Stomach smooth muscle (tissue), 2 donors: ENCODE results near the gene MPRIP.

Source experiments
- H3K27ac ChIP-seq: one replicate; pipeline ENCODE4 v1.7.0; 2013; ENCODE audit warnings: mild to moderate bottlenecking, low read length, inconsistent platforms
- H3K27me3 ChIP-seq, 2 donors: one replicate each; pipeline ENCODE4 v1.7.0; 2013; ENCODE audit warnings: low read length in 2 of 2; ENCODE audit not compliant: insufficient read depth in 2 of 2, control insufficient read depth in 1 of 2
- H3K36me3 ChIP-seq, 2 donors: one replicate each; pipeline ENCODE4 v1.7.0; 2013; ENCODE audit warnings: low read length in 2 of 2; ENCODE audit not compliant: control insufficient read depth in 2 of 2, insufficient read depth in 2 of 2
- H3K4me1 ChIP-seq: one replicate; pipeline ENCODE4 v1.7.0; 2013; ENCODE audit warnings: low read length; ENCODE audit not compliant: control insufficient read depth, insufficient read depth
- H3K4me3 ChIP-seq, 2 donors: one replicate each; pipeline ENCODE4 v1.7.0; 2013; ENCODE audit warnings: low read length in 2 of 2
- H3K9ac ChIP-seq, 2 donors: one replicate each; pipeline ENCODE4 v1.7.0; 2013; ENCODE audit warnings: low read length in 2 of 2, mild to moderate bottlenecking in 1 of 2
- H3K9me3 ChIP-seq, 2 donors: one replicate each; pipeline ENCODE4 v1.7.0; 2013; ENCODE audit warnings: low read length in 2 of 2; ENCODE audit not compliant: control insufficient read depth in 2 of 2
- donor health status: healthy.
- donor health status: Pancreatic carcinoma.

Gene MPRIP

DNA sequence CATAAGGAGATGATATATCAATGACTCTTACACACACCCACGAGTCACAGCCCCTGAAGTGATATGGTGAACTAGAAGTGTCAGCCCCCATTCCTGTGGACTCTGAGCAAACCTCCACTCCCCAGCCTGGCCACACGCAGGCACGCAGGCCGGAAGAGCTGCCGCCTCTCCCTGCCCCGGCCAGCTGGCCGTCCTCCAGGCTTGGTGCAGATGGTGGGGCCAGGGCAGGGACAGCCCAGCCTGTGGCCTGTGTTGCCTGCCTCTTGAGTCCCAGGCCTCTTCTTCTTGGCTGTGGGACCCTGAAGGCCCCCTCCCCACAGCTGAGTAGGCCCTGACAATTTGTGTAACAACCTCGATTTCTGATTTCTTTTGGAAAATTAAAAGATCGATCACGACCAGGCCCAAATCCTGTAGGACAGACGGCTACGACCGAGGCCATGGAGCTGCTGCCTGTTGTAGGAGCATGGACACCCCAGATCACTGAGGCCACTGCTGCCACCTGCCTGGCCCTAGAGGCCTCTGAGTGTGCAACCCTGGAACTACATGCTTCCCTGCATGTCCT, 10.0 kb upstream of the MPRIP start:
- no peaks in the 10 kb centered on the region for H3K27me3 ChIP-seq
- H3K4me1 ChIP-seq: peaks cover 15% of the 10 kb centered on the region
- no peak overlapping the region for H3K9ac ChIP-seq
- no peaks in the 10 kb centered on the region for H3K36me3 ChIP-seq
- no peak overlapping the region for H3K4me3 ChIP-seq
- no peaks in the 10 kb centered on the region for H3K9me3 ChIP-seq
- no peak overlapping the region for H3K27ac ChIP-seq

DNA sequence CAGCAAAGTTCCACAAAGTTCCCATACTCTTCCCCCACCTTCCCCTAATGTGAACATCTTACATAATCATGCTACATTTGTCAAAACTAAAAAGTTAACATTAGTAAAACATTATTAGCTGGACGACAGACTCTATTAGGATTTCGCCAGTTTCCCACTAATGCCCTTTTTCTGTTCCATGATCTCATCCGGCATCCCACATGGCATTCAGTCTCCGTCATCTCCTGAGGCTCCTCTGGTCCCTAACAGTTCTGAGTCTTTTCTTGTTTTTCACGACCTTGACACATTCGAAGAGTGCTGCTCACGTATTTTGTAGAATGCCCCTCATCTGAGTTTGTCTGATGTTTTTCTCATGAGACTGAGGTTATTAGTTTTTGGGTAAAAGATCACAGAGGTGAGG, 8.8 kb upstream of the MPRIP start:
- H3K9me3 ChIP-seq: no peaks in the 10 kb centered on the region
- H3K4me3 ChIP-seq: no peak overlapping the region
- no peaks in the 10 kb centered on the region for H3K36me3 ChIP-seq
- H3K9ac ChIP-seq: no peak overlapping the region
- H3K4me1 ChIP-seq: peaks cover 15% of the 10 kb centered on the region
- H3K27ac ChIP-seq: no peak overlapping the region
- H3K27me3 ChIP-seq: no peaks in the 10 kb centered on the region

- Histone ChIP-seq H3K4me3 (no peak overlapping the region), H3K27me3 (no peaks in the 10 kb centered on the region), H3K9ac (no peak overlapping the region), H3K4me1 (peaks cover 15% of the 10 kb centered on the region), H3K9me3 (no peaks in the 10 kb centered on the region), H3K27ac (no peak overlapping the region), H3K36me3 (no peaks in the 10 kb centered on the region)
These were observed 8.2 kb upstream of the MPRIP start for GRCh38 chr17:17034026-17034425.

DNA sequence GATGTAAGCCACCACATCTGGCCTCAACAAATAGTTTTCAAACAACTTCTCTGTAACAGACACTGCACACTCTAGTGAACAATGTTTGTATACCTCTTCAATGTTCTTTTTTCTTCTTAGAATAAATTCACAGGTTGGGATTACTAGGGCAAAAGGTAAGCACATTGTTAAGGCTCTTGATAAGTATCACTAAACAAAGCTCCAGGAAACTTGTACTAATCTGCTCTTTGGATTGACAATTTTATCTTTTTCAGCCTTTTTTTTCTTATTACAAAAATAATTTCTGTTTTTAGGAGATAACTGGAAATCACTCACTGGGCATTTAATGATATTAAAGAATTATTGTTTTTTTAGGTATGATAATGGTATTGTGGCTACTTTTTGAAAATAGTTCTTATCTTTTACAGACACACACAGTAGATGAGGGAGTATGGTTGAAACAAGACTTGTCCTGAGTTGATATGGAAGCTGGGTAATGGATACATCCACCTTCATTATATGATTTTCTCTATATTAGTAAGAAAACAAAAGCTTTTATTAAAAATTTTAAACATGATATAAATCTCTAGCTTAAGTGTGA, 7.7 kb upstream of the MPRIP start:
- H3K36me3 ChIP-seq: no peaks in the 10 kb centered on the region
- H3K9me3 ChIP-seq: no peaks in the 10 kb centered on the region
- peaks cover 15% of the 10 kb centered on the region for H3K4me1 ChIP-seq
- no peaks in the 10 kb centered on the region for H3K27me3 ChIP-seq
- no peak overlapping the region for H3K9ac ChIP-seq
- H3K27ac ChIP-seq: no peak overlapping the region
- no peak overlapping the region for H3K4me3 ChIP-seq

DNA sequence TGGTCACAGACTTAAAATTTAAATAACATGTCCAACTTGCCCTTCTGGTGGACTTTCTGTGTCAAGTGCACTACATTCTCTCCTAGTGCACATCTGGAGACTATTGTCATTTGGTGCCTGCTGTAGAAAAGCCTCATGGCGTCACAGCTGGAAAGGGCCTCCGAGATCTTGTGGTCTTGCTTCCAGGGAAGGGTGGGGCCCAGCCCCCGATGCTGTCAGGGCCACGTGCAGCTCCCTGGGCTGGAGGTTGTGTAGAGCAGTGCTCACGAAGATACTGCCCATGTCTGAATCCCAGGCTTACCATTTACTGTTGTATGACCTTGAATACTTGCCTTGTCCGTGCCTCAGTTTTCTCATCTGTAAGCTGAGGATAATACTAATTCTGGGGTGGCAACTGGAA, 6.8 kb upstream of the MPRIP start:
- Histone ChIP-seq H3K27me3 (no peaks in the 10 kb centered on the region), H3K4me1 (peaks cover 15% of the 10 kb centered on the region), H3K27ac (no peak overlapping the region), H3K9ac (no peak overlapping the region), H3K4me3 (no peak overlapping the region), H3K36me3 (no peaks in the 10 kb centered on the region), H3K9me3 (no peaks in the 10 kb centered on the region)

DNA sequence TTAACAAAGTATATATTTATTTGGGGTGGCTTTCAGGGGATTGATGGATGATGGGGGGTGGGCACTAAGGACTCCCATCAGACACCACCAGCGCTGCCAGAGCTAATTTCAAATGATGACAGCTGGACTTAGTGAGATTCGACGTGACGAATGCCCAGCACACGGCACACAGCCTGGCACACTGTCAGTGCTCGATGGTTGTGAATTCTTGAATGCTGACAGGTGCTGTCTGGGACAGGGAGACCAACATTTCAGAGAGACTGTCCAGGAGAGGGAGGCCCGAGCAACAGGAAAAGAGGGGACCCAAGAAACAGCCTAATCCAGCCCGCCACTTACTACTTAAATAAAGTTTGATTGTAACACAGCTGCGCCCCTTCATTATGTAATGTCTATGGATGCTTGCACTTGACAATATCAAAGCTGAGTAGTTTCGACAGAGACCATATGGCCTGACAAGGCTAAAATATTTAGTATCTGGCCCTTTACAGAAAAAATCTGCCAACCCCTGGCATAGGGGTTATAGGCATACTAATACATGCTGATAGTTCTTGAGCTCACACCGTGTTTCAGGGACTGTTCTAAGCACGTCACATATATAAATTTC, 6.2 kb upstream of the MPRIP start:
- Histone ChIP-seq H3K4me3 (no peak overlapping the region), H3K27me3 (no peaks in the 10 kb centered on the region), H3K9me3 (no peaks in the 10 kb centered on the region), H3K27ac (no peak overlapping the region), H3K9ac (no peak overlapping the region), H3K36me3 (no peaks in the 10 kb centered on the region), H3K4me1 (peaks cover 18% of the 10 kb centered on the region)

DNA sequence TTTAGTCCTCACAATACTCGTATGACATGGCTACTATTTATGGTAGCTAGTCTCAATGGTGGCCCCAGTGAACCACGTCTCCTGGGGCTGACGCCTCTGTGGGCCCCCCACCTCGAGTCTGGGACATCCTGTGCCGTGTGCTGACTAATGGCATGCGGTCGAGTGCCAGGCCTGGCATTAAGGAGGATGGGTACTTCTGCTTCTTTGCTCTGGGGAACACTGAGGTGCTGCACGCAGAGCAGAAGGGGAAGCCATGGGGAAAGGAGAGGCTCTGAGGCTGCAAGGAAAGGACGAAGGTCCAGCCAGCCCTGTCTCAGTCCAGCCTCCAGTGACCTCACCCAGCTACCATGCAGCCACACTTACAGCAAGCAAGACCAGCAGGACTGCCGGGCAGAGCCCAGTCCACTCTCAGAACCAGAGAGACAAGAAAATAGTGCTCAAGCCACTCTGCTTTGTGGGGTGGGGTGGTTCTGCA, 5.7 kb upstream of the MPRIP start:
- no peaks in the 10 kb centered on the region for H3K9me3 ChIP-seq
- H3K9ac ChIP-seq: no peak overlapping the region
- H3K27ac ChIP-seq: no peak overlapping the region
- H3K27me3 ChIP-seq: no peaks in the 10 kb centered on the region
- H3K36me3 ChIP-seq: no peaks in the 10 kb centered on the region
- H3K4me1 ChIP-seq: peaks cover 23% of the 10 kb centered on the region
- peak overlapping the region in 1 of 2 donors; percentile 22 for H3K4me3 ChIP-seq

DNA sequence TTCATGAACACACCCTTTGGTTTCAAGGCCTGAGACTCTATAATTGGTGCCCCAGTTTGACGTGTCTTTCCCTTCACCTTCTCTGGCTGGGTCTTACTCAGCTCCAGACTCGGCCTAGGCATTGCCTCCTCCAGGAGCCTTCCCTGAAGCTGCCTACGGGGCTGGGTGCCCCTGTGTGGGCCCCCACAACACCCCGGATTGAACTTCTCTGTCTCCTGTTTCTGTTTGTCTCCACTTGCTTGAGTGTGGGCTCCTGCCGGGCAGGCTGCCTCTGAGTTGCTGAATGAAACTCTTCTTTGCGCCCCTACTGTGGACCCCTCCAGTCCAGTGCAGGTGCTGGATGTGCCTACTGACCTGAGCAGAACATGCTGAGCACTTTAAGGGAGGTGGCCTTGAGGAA, 2.3 kb upstream of the MPRIP start:
- Histone ChIP-seq H3K9ac (no peak overlapping the region), H3K36me3 (no peaks in the 10 kb centered on the region), H3K9me3 (no peaks in the 10 kb centered on the region), H3K27ac (no peak overlapping the region), H3K27me3 (no peaks in the 10 kb centered on the region), H3K4me3 (no peak overlapping the region), H3K4me1 (peaks cover 31% of the 10 kb centered on the region)

DNA sequence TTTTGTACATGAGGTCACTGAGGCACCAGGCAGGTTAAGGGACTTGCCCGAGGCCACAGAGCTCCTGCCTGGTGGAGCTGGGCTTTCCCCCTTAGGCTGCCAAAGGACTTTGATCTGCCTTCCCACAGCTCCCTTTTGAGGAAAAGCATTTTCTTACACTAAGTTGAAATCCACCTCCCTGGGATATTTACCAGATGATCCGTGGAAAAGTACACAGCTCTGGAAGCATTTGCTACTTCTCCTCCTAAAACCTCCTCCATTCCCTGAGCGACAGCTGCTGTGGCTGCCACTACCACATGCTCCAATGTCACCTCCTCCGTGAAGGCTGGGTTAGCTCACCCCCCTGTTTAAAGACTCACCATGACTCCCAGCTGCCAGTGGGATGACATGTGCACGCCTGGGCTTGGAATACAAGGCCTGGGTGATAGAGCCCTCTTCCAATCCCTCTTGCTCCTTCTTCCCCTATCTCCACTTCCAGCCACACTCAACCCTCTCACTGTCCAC, 1.2 kb upstream of the MPRIP start:
- H3K27ac ChIP-seq: peak overlapping the region; percentile 55
- no peaks in the 10 kb centered on the region for H3K27me3 ChIP-seq
- peak overlapping the region in 1 of 2 donors; percentile 55 for H3K9ac ChIP-seq
- no peaks in the 10 kb centered on the region for H3K36me3 ChIP-seq
- H3K9me3 ChIP-seq: no peaks in the 10 kb centered on the region
- no peak overlapping the region for H3K4me3 ChIP-seq
- peaks cover 40% of the 10 kb centered on the region for H3K4me1 ChIP-seq

DNA sequence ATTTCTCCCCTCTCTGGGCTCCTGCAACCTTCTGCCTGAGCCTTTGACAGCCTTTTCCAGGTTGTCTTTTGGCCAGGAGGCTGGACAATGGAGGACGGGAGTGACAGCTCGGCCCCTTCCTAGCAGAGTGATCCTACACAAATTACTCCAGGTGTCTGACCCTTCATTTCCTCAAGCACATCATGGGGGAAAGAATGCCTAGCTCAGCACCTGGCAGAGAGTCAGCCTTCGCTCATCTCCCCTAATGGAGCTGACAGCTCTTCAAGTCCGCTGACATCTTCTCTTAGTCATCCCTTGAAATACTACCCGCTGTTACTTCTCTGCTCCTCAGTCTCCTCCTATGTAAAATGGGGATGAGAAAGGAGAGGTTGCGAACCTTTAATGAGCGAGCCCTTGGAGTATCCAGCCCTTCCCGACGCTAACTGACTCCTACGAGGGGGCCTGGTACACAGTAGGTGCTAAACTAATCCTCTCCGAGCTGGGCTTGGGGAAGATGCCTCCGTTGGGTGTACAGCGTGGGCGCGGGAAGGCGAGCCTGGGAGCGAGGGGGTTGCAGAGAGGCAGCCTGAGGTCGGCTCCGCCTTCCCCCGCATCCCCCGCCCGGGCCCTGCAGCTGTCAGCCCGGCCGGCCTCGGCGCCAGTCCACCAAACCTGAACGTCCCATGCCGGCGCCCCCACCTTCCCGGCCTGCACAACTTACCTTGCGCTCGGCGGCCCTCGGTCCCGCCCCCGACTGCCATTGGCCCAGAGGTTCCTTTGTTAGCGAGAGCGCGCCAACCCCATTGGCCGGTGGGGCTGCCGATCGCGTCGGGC, 480 bp upstream of the MPRIP start:
- H3K36me3 ChIP-seq: no peaks in the 10 kb centered on the region
- H3K4me3 ChIP-seq: peak overlapping the region; percentile 61 to 76
- peaks cover 33% of the 10 kb centered on the region for H3K4me1 ChIP-seq
- peak overlapping the region; percentile 55 for H3K27ac ChIP-seq
- no peaks in the 10 kb centered on the region for H3K9me3 ChIP-seq
- H3K9ac ChIP-seq: peak overlapping the region; percentile 20 to 55
- no peaks in the 10 kb centered on the region for H3K27me3 ChIP-seq
